ENCODE measurements around the gene PIEZO2. TPM values are rescaled to one million over a fixed set of nuclear protein-coding genes. Genes with fewer than 3 reads are reported as not detected.

The PIEZO2 gene
- total RNA-seq = under 0.01 and 0.22 TPM in 2 replicates

DNA sequence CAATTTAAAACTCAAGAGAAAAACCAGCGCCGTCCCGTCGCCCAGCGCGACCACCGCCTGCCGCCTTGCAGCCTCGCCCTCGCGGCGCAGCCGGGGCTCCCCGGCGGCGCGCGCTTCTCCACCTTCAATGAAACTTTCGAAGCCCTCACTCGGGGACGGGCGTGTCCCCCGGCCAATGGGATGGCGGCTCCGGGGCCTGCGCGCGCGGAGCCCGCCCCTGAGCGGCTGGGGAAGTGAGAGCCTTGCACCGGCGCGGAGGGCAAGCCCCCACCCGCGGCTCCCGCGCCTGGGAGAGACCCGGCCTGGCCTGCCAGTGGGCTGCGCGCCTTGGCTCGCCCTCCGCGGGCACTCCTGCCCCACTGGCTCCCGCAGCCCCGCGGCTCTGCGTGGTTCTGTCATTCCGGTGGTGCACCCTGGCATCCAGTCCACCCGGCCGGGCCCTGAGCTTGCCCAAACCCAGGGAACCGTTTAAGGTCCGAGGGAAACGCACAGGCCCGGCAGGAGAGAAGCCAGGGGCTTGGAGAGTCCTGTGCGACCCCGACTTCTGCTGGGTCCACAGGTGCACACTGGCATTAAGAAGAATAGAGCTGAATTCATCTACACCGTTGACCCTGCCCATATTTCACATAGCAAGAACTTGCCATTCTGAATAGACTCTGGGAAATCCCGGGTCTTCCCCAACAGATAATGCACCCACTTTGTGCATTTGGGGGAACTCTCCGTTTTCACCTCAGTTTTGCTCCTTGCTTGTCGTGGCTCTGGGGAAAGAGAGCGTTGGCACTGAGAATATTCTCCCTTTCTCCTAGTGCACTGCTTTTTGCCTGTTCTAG is at the start of gene PIEZO2:
Gene PIEZO2, minus strand, starts transcription at position 129 of the 830 bp plus-strand sequence. CDS start 981 bp downstream, outside the sequence.

Small RNAs within 50 kb of the gene (small RNA-seq; reads per million reads assigned to genes)
- not detected for gene AP001180.3
- not detected for gene AP001180.5
- not detected for gene MIR6788

Data from placental epithelial cell (primary cell).